Astrocyte of the spinal cord (primary cell): ENCODE data around the gene GRK6.

Experiments used
- DNase-seq: peaks from one replicate; pipeline ENCODE4 v3.0.0; 2011; ENCODE audit warnings: low read depth, low spot score
- H3K4me3 ChIP-seq: 2 replicates; pipeline ENCODE4 v1.5.1; 2011; ENCODE audit warnings: low read depth, mild to moderate bottlenecking, low read length, moderate library complexity
- CTCF ChIP-seq: IDR thresholded peaks from 2 replicates; pipeline ENCODE4 v1.5.1; 2012; ENCODE audit warnings: low read depth, mild to moderate bottlenecking, low read length, inconsistent platforms
- in situ Hi-C: cut with HindIII; loops from 2 replicates; pipeline ENCODE4 v1.10.0; 2017; ENCODE audit warnings: low sequenced_read_pairs

Gene GRK6

DNA sequence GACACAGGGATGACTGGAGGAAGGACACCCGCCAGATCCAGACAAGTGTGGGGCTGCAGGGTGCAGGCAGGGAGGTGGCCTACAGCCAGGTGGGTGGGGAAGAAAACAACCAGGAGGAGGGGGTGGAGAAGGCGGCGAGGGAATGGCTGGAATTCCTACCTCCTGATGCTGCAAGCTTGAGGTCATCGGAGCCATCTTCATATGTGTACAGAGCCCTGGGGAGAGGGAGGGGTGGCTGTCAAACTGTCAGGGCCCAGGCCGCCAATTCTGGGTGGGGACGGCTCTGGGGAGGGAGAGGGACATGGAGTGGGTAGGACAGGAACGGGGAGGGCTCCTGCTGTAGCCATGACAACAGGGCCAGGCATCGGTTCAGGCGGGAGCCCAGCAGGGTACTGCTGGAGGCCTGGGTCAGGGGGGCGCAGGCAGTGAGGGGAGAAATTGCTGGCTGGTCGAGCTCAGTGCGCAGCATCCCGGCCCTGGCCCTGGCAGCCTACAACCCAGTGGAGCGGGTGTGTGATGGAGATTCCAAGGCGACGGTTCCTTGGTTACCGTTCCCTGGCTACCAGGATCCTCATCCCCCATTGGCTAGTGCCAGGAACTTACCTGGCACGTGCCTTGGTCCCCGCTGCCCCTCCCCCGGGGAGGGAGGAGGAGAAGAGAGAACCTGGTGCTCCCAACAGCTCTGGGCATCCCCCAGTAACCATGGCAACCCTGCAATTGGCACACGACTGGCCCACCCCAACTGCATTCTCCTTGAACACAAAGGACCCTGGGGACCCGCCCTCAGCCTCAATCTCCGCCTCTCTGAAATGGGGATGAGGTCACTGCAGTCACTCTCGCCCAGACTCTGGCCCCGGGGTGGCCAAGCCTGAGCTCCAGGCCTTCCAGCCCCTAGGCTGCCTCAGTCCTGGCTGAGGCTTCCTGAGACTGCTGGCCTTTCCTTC is 42.5 kb downstream of the GRK6 start:
- in situ Hi-C loops = no loop called here
- no peak for TF ChIP-seq CTCF
- peak; percentile 55 for DNase-seq
- H3K4me3 ChIP-seq = no peak overlapping the region

GRCh38 chr5:177469750-177470525 is 43.5 kb downstream of the GRK6 start:
- in situ Hi-C loops = no loop called here
- H3K4me3 ChIP-seq = no peak overlapping the region
- no peak for DNase-seq
- TF ChIP-seq CTCF = no peak

DNA sequence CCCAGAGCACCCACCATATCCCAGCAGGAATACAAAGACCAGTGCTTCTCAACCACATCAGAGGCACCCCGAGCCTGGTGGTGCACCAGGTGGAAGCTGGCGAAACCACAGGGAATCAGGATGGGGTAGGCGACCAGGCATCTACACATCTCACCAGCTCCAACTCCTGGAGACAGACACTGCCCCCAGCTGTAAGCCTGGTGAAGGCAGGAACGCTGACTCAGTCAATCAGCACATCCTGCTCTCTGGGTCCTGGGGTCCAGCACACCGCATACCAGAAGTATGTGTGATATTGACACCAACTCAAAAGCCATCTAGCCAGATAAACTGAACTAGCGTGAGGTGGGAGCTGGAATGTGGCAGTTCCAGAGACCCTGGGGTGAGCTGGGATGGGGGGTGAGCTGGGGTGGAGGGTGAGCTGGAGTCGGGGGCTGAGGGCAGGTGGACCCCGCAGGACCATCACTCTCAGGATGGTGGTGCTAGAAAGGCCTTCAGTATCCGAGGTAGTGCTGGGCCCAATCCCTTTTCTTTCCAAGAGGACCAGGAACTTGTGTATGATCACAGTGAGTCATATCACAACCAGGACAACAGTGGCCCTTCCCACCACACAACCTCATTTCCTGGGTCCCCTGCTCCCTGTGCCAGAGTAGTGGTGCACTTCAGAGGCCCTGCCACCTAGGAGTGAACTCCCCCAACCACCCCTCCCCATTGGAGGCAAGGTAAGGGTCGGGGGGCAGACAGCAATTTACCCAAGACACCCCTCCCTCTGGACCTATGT is 44.5 kb downstream of the GRK6 start:
- in situ Hi-C loops = no loop called here
- peak; percentile 39 for DNase-seq
- H3K4me3 ChIP-seq = peak overlapping the region; percentile 87
- TF ChIP-seq CTCF = no peak

- peak overlapping the region; percentile 87 for H3K4me3 ChIP-seq
- TF ChIP-seq CTCF = no peak
- DNase-seq = peak; percentile 42
- in situ Hi-C loops = no loop called here
Observed at GRCh38 chr5:177471610-177472356, 45.3 kb downstream of the GRK6 start.

DNA sequence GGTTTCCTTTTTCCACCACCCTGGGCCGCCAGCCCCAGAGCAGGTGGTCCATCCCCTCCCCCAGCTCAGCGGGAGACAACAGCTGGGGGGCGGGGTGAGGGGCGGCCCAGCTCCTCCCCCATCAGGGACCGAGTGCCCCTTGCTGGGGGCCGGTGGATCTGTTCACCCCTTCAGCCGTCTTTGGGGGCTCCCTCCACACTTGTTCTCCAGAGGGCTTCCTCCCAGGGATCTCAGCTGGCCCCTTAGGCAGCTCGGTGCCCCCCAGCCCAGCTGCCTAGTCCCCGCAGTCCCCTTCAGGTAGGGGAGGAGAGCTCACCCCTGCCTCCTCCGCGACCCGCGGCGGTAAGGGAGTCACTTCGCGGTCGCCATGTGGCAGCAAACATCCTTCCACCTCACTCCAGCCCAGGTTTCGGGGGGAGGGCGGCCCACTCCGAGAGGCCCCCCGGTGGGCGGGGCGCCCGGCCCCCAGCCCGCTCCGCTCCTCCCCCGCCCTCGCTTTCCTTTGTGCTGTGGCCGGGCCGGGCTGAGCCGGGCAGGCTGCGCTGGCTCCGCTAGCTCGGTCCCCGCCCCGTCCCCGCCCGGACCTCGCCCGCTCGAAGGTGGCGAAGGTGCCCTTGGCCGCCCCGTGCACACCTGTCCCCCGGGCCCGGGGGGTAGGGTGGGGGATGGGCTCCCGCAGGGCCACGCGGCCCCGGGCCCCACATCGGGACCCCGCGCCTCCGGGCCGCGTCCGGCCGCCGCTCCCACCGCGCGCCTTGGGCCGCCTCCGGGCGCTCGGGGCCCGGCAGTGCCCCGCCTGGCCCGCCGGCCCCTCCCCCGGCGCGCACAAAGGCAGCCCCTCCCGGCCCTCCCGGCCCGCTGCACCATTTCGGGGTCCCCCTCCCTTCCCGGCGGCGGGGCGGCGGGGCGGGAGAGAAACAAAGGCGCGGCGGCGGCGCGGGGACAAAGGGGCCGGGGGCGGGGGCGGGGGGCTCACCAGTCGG is 46.3 kb downstream of the GRK6 start:
- TF ChIP-seq CTCF = peak; percentile 4
- peak; percentile 38 for DNase-seq
- H3K4me3 ChIP-seq = peak overlapping the region; percentile 87
- in situ Hi-C loops = no loop called here
